Stimulated activated naive B cell treated with anti-CD40 and anti-IgM and Interleukin-4, amounts not matched to agents 10 μg/mL and 1 μg/mL and 100 μg/mL, for 72 hours (primary cell): ENCODE data around the gene CETP.

Experiments used
- ATAC-seq, 2 donors: fragments of 150-1000 bp; cut with Tn5 transposase; replicated peaks; 2 replicates each; pipeline ENCODE4 v1.10.0; 2021; ENCODE audit warnings: moderate library complexity in 1 of 2
- DNase-seq: peaks from one replicate; pipeline ENCODE4 v3.0.0; 2021
- H3K27ac Mint-ChIP-seq: one replicate; pipeline ENCODE4 v1.8.0; 2022; ENCODE audit warnings: mild to moderate bottlenecking, mixed read lengths
- H3K27me3 Mint-ChIP-seq, 2 donors: one replicate each; pipeline ENCODE4 v1.8.0; 2022; ENCODE audit warnings: mixed read lengths in 2 of 2
- H3K36me3 Mint-ChIP-seq, 2 donors: one replicate each; pipeline ENCODE4 v1.8.0; 2022; ENCODE audit warnings: mixed read lengths in 2 of 2, mild to moderate bottlenecking in 1 of 2
- H3K4me1 Mint-ChIP-seq, 2 donors: one replicate each; pipeline ENCODE4 v1.8.0; 2022; ENCODE audit warnings: mixed read lengths in 2 of 2, mild to moderate bottlenecking in 1 of 2
- H3K4me3 Mint-ChIP-seq, 2 donors: one replicate each; pipeline ENCODE4 v1.8.0; 2022; ENCODE audit warnings: mild to moderate bottlenecking in 2 of 2, mixed read lengths in 2 of 2, moderate library complexity in 1 of 2
- H3K9me3 Mint-ChIP-seq, 2 donors: one replicate each; pipeline ENCODE4 v1.8.0; 2022; ENCODE audit warnings: mixed read lengths in 2 of 2, mild to moderate bottlenecking in 1 of 2

The CETP gene

DNA sequence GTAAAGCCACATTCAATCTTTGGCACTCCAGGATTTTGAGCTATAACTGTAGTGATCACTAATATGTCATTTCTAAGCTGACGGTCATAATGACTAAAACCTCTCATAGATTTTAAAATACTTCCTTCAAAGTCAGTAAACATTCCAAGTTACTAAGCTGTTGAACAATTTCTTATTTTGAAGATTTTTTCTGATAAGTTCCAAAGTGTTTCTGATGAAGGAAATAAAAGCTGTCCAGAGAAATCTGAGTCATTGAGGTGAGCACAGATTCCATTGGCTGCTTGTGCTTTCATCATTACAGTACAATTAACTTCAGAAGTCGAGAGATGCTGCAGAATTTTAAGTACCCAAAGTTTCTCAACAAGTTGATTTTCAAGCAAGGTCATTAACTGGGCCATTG lies 51.5 kb downstream of the CETP start:
- DNase-seq (no peak), ATAC-seq (no peak)
- Mint-ChIP-seq H3K27ac (peak overlapping the region; percentile 14), H3K4me3 (no peak overlapping the region), H3K9me3 (no peaks in the 10 kb centered on the region), H3K36me3 (peaks cover 45 to 55% of the 10 kb centered on the region in 2 donors), H3K27me3 (no peaks in the 10 kb centered on the region), H3K4me1 (peaks cover 34 to 63% of the 10 kb centered on the region in 2 donors)

DNA sequence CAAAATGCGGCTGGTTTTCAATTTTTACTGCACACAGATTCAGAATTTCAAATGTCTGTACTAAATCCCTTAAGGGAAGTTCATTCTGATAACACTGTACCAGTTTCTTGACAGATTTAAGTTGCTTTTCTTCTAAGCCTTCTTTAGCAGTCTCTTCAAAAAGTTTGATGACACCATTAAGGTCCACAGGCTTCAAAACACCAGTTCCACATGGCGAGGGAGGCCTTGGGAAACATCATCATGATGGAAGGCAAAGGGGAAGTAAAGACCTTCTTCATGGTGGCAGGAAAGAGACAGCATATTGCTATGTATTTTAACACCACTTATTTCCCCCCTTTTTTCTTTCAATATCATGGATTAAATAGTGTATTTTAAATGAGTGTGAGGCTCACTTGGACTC lies 52.2 kb downstream of the CETP start:
- no peaks in the 10 kb centered on the region for H3K27me3 Mint-ChIP-seq
- H3K9me3 Mint-ChIP-seq: no peaks in the 10 kb centered on the region
- ATAC-seq: no peak
- H3K4me3 Mint-ChIP-seq: peak overlapping the region in 1 of 2 donors; percentile 11
- peaks cover 37 to 63% of the 10 kb centered on the region in 2 donors for H3K4me1 Mint-ChIP-seq
- H3K36me3 Mint-ChIP-seq: peaks cover 50 to 60% of the 10 kb centered on the region in 2 donors
- no peak for DNase-seq
- peak overlapping the region; percentile 92 for H3K27ac Mint-ChIP-seq

DNA sequence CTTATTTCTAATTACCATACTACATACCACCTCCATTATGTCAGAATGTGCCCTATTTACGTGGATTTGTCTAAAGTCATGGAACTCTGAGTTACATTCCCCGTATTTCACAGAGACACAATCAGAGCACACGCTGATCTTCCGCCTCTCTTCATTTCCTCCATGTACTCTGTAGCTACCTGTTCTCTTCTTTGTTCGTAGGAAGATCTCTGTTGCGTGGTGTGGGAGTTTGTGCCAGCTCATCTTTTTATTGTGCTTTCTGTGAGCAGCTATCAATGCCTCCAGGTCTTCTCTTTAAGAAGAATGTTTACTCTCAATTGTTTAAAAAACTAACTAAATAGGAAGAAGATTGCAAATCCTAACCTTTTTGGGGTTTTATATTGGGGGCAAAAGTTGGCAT lies 54.6 kb downstream of the CETP start:
- no peak for DNase-seq
- peak overlapping the region; percentile 80 for H3K27ac Mint-ChIP-seq
- peaks cover 39 to 49% of the 10 kb centered on the region in 2 donors for H3K4me1 Mint-ChIP-seq
- ATAC-seq: no peak
- no peak overlapping the region for H3K4me3 Mint-ChIP-seq
- H3K9me3 Mint-ChIP-seq: no peaks in the 10 kb centered on the region
- H3K36me3 Mint-ChIP-seq: peaks cover 61 to 69% of the 10 kb centered on the region in 2 donors
- H3K27me3 Mint-ChIP-seq: no peaks in the 10 kb centered on the region

DNA sequence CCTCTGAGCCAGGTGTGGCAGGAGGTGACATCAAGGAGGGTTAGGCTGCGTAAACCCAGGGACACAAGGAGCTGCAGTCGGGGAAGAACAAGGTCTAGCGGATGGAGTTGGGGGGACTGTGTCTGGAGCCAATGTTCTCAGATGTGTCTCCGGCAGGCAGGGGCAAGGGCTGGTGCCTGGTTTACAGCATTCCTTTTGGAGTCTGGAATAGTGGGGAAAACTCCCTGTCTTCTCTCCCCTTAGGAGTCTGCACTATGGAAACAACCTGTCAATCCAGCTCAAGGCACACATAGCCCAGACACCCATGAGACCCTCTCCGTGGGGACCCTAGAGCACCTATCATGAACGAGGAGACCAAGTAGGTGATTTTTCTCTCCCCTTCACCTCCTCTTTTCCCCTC lies 55.1 kb downstream of the CETP start:
- Mint-ChIP-seq H3K36me3 (peaks cover 67 to 74% of the 10 kb centered on the region in 2 donors), H3K4me1 (peaks cover 42 to 51% of the 10 kb centered on the region in 2 donors), H3K27me3 (no peaks in the 10 kb centered on the region), H3K9me3 (no peaks in the 10 kb centered on the region), H3K27ac (peak overlapping the region; percentile 80), H3K4me3 (no peak overlapping the region)
- no peak for DNase-seq
- no peak for ATAC-seq

DNA sequence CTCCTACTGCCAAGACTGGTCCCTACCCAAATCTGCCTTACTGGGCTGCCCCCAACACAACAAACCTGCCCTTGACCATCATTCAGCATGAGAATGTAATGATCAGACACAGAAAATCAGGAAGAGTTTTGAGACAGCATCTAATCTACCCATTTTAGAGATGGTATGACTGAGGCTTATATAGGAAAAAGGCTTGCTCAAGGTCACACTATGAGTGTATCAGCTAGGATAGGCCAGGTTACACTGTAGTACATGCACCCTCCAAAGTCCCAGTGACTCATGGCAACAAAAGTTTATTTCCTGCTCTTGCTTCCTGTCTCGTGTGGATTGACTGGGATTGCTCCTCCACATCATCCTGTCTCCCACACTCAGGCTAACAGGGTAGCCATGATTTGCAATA lies 55.5 kb downstream of the CETP start:
- no peak for DNase-seq
- H3K4me3 Mint-ChIP-seq: no peak overlapping the region
- H3K27ac Mint-ChIP-seq: no peak overlapping the region
- H3K36me3 Mint-ChIP-seq: peaks cover 66 to 74% of the 10 kb centered on the region in 2 donors
- no peaks in the 10 kb centered on the region for H3K27me3 Mint-ChIP-seq
- H3K9me3 Mint-ChIP-seq: no peaks in the 10 kb centered on the region
- H3K4me1 Mint-ChIP-seq: peaks cover 43 to 51% of the 10 kb centered on the region in 2 donors
- no peak for ATAC-seq

DNA sequence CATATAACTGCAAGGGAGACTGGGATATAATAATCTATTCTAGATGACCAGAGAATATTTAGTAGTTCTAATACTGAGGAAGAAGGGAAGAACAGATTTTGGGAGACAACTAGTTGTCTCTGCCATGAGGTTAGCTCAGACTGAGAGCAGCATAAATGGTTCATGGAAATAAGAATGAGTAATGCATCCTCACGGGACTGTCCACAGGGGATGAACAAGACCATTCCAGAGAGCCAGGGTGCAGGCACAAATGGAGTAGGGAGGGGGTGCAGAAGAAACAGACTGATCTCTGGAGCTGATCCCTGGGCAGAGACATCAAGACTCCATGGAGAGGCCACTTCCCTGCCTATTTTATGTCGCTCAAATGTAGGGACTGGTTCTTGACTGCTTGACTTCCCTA lies 58.0 kb downstream of the CETP start:
- DNase-seq (no peak), ATAC-seq (no peak)
- peaks cover 82 to 90% of the 10 kb centered on the region in 2 donors for H3K36me3 Mint-ChIP-seq
- no peak overlapping the region for H3K27ac Mint-ChIP-seq
- no peaks in the 10 kb centered on the region for H3K9me3 Mint-ChIP-seq
- H3K4me3 Mint-ChIP-seq: no peak overlapping the region
- H3K27me3 Mint-ChIP-seq: no peaks in the 10 kb centered on the region
- H3K4me1 Mint-ChIP-seq: peaks cover 45 to 63% of the 10 kb centered on the region in 2 donors

DNA sequence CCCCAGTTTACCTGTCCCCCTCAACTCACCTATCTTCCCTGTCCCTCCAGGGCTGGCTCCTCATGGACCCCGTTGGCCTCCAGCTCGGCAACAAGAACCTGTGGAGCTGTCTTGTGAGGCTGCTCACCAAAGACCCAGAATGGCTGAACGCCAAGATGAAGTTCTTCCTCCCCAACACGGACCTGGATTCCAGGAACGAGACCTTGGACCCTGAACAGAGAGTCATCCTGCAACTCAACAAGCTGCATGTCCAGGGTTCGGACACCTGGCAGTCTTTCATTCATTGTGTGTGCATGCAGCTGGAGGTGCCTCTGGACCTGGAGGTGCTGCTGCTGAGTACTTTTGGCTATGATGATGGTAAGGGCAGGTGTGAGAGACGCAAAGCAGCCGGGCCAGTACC lies 58.9 kb downstream of the CETP start:
- H3K27me3 Mint-ChIP-seq: no peaks in the 10 kb centered on the region
- no peak for ATAC-seq
- no peak for DNase-seq
- peaks cover 47 to 56% of the 10 kb centered on the region in 2 donors for H3K4me1 Mint-ChIP-seq
- H3K4me3 Mint-ChIP-seq: no peak overlapping the region
- peak overlapping the region; percentile 85 for H3K27ac Mint-ChIP-seq
- H3K36me3 Mint-ChIP-seq: peaks cover 89 to 93% of the 10 kb centered on the region in 2 donors
- no peaks in the 10 kb centered on the region for H3K9me3 Mint-ChIP-seq

DNA sequence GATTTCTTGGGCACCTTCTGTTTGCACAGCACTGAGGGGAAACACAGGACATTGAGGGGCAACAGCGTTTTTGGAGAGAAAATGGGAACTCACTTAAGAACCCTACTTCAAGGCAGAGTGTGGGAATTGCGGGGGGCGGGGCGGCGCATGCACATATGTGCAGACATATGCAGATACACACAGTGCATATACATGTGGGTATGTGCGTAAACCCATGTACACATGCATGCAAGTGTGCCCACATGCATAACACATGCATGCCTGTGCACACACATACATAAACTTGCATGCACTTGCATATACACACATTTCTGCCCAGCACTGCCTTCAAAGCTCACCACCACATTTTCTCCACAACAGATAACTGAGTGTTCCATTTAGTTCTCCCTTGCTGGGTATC lies 60.0 kb downstream of the CETP start:
- no peaks in the 10 kb centered on the region for H3K9me3 Mint-ChIP-seq
- H3K36me3 Mint-ChIP-seq: peaks cover 93 to 96% of the 10 kb centered on the region in 2 donors
- DNase-seq (no peak), ATAC-seq (no peak)
- peaks cover 43 to 57% of the 10 kb centered on the region in 2 donors for H3K4me1 Mint-ChIP-seq
- H3K27me3 Mint-ChIP-seq: no peaks in the 10 kb centered on the region
- H3K27ac Mint-ChIP-seq: no peak overlapping the region
- H3K4me3 Mint-ChIP-seq: no peak overlapping the region

DNA sequence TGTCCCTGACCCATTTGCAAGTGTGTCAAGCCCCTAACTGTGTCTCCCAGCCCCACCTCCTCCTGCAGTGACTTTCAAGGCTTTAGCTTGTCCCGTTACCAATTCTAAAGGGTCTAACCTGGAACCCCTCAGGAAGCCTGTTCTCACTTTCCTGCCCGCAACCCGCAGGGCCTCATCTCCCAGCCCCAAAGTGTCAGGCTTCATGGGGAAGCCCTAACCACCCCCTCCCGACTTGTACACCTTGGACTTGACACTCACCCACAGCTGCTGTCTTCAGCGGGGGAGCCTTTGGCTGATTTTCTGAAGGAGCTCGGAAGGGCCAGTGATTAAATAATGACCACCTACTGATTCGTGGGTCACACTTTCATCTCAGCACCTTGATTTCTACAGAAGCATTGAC lies 60.7 kb downstream of the CETP start:
- DNase-seq (no peak), ATAC-seq (no peak)
- Mint-ChIP-seq H3K4me1 (peaks cover 44 to 51% of the 10 kb centered on the region in 2 donors), H3K9me3 (no peaks in the 10 kb centered on the region), H3K27me3 (no peaks in the 10 kb centered on the region), H3K4me3 (no peak overlapping the region), H3K36me3 (peaks cover 93 to 96% of the 10 kb centered on the region in 2 donors), H3K27ac (peak overlapping the region; percentile 75)

DNA sequence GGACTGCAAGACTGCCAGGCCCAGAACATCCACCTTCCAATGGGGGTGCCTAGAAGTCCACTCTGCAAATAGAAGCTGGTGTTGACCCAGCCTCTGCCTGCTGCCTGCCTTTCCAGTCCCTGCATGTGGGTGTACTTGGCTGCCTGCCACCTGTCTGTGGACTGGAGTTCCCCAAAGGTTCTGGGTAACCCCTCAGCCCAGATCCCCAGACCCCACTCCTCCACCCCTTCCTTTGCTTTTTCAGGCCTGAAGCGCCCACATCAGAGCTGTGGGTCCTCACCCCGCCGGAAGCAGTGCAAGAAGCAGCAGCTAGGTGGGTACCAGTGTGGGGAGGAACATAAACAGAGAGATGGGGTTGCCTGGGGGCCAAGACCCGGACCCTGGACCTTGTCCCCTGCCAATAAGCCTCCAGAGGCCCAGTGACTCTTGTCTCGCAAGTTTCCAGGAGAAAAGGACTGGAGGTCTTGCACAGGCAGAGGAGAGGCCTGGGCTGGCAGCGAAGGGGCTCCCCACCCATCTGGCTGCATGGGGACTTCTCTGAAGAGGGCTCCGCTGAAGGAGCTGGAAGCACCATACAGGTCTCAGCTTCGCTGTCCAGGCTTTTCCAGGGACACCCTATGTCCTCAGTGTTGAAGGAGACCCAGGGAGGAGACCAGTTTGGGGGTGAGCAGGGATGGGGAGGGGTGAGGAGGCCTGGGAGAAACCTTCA lies 61.9 kb downstream of the CETP start:
- Mint-ChIP-seq H3K4me1 (peaks cover 39 to 51% of the 10 kb centered on the region in 2 donors), H3K36me3 (peaks cover 87 to 95% of the 10 kb centered on the region in 2 donors), H3K27me3 (no peaks in the 10 kb centered on the region), H3K4me3 (peak overlapping the region; percentile 57), H3K9me3 (no peaks in the 10 kb centered on the region), H3K27ac (peak overlapping the region; percentile 90)
- ATAC-seq: peak; percentile 75 to 82
- peak; percentile 59 for DNase-seq

DNA sequence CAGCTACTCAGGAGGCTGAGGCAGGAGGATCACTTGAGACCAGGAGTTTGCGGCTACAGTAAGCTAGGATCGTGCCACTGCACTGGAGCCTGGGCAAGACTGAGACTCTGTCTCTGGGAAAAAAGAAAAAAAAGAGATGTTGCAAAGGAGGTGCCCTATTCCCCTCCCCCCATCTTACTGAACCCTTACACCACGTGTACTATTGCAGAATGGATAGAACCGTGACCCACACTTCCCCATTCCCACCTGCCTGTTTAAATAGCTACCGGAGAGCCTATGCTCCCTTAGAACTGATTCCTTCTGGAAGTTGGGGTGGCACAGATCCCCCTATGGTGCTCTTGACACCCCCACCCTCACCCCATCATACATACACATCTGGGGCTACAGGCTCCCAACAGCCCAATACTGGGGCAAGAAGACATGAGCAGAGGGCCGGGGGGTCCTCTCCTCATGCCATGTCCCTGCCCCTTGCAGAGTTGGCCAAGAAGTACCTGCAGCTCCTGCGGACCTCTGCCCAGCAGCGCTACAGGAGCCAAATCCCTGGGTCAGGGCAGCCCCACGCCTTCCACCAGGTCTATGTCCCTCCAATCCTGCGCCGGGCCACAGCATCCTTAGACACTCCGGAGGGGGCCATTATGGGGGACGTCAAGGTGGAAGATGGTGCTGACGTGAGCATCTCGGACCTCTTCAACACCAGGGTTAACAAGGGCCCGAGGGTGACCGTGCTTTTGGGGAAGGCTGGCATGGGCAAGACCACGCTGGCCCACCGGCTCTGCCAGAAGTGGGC lies 63.3 kb downstream of the CETP start:
- H3K4me1 Mint-ChIP-seq: peaks cover 40 to 55% of the 10 kb centered on the region in 2 donors

DNA sequence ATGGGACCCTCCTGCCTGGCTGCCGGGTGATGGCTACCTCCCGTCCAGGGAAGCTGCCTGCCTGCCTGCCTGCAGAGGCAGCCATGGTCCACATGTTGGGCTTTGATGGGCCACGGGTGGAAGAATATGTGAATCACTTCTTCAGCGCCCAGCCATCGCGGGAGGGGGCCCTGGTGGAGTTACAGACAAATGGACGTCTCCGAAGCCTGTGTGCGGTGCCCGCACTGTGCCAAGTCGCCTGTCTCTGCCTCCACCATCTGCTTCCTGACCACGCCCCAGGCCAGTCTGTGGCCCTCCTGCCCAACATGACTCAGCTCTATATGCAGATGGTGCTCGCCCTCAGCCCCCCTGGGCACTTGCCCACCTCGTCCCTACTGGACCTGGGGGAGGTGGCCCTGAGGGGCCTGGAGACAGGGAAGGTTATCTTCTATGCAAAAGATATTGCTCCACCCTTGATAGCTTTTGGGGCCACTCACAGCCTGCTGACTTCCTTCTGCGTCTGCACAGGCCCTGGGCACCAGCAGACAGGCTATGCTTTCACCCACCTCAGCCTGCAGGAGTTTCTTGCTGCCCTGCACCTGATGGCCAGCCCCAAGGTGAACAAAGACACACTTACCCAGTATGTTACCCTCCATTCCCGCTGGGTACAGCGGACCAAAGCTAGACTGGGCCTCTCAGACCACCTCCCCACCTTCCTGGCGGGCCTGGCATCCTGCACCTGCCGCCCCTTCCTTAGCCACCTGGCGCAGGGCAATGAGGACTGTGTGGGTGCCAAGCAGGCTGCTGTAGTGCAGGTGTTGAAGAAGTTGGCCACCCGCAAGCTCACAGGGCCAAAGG lies 64.4 kb downstream of the CETP start:
- DNase-seq (no peak), ATAC-seq (no peak)
- Mint-ChIP-seq H3K4me3 (no peak overlapping the region), H3K27me3 (no peaks in the 10 kb centered on the region), H3K36me3 (peaks cover 86 to 91% of the 10 kb centered on the region in 2 donors), H3K4me1 (peaks cover 40 to 52% of the 10 kb centered on the region in 2 donors), H3K27ac (peak overlapping the region; percentile 61), H3K9me3 (peaks cover 4% of the 10 kb centered on the region in 2 donors)

More for the DNA sequence above, 63.3 kb downstream of the CETP start:
- Mint-ChIP-seq H3K4me3 (no peak overlapping the region), H3K27me3 (no peaks in the 10 kb centered on the region), H3K27ac (peak overlapping the region; percentile 73), H3K9me3 (peaks cover under 1 to 2% of the 10 kb centered on the region in 2 donors), H3K36me3 (peaks cover 89 to 94% of the 10 kb centered on the region in 2 donors)
- no peak for DNase-seq
- ATAC-seq: no peak

DNA sequence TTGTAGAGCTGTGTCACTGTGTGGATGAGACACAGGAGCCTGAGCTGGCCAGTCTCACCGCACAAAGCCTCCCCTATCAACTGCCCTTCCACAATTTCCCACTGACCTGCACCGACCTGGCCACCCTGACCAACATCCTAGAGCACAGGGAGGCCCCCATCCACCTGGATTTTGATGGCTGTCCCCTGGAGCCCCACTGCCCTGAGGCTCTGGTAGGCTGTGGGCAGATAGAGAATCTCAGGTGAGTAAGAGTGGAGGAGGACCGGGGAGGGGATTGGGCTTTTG lies 65.0 kb downstream of the CETP start:
- DNase-seq (no peak), ATAC-seq (no peak)
- H3K4me3 Mint-ChIP-seq: no peak overlapping the region
- H3K27ac Mint-ChIP-seq: peak overlapping the region; percentile 61
- peaks cover 4% of the 10 kb centered on the region in 2 donors for H3K9me3 Mint-ChIP-seq
- H3K36me3 Mint-ChIP-seq: peaks cover 86 to 91% of the 10 kb centered on the region in 2 donors
- H3K4me1 Mint-ChIP-seq: peaks cover 36 to 47% of the 10 kb centered on the region in 2 donors
- H3K27me3 Mint-ChIP-seq: no peaks in the 10 kb centered on the region

DNA sequence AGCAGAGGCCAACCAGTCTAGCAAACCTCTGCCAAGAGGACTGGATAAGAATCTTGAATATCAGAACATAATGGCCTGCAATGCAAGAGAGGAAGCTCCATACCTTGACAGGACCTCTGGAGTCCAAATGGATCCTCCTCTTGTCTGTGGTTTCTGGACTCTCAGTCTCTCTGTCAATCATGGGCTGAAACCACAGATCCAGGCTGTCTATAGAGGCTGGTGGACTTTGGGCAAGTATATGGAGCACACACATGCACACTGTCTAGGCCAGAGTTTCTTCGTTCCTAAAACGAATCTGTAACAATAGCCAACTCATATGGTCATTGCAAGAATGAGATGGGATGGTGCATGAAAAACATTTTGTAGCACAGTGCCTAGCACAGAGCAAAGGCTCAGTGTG lies 65.3 kb downstream of the CETP start:
- ATAC-seq (no peak), DNase-seq (no peak)
- Mint-ChIP-seq H3K4me1 (peaks cover 34 to 43% of the 10 kb centered on the region in 2 donors), H3K4me3 (no peak overlapping the region), H3K27me3 (no peaks in the 10 kb centered on the region), H3K36me3 (peaks cover 86 to 91% of the 10 kb centered on the region in 2 donors), H3K27ac (peak overlapping the region; percentile 61), H3K9me3 (peaks cover 4% of the 10 kb centered on the region in 2 donors)
